Neural progenitor cell (in vitro differentiated cells): ENCODE measurements around the gene CTSK. TPM values are rescaled to one million over a fixed set of nuclear protein-coding genes. Genes with fewer than 3 reads are reported as not detected.
"Not testable (repeated sequence)": the region's sequence is repeated elsewhere in the genome, so short reads cannot be mapped to it uniquely, and the experiment has no call there.

Experiments used
- DNase-seq: peaks from one replicate; pipeline ENCODE4 v3.0.0-alpha.2; 2016; ENCODE audit warnings: low spot score
- H2AFZ ChIP-seq: fragments of 200-600 bp; sonication (generic); replicated peaks from 2 replicates; pipeline ENCODE4 v1.6.1; 2016; ENCODE audit warnings: antibody characterized with exemption
- H3F3A ChIP-seq: fragments of 200-600 bp; sonication (generic); 2 replicates; pipeline ENCODE4 v1.6.1; 2016; ENCODE audit warnings: antibody characterized with exemption, low read depth
- H3K27ac ChIP-seq: fragments of 200-600 bp; sonication (generic); 2 replicates; pipeline ENCODE4 v1.5.1; 2016; ENCODE audit warnings: mild to moderate bottlenecking
- H3K27me3 ChIP-seq: fragments of 200-600 bp; sonication (generic); 2 replicates; pipeline ENCODE4 v1.6.1; 2016; ENCODE audit warnings: mild to moderate bottlenecking, moderate library complexity
- H3K36me3 ChIP-seq: fragments of 200-600 bp; sonication (generic); 2 replicates; pipeline ENCODE4 v1.5.1; 2016
- H3K4me1 ChIP-seq: fragments of 200-600 bp; sonication (generic); 2 replicates; pipeline ENCODE4 v1.6.1; 2016; ENCODE audit warnings: mixed run types
- H3K4me2 ChIP-seq: fragments of 200-600 bp; sonication (generic); 2 replicates; pipeline ENCODE4 v1.6.1; 2016
- H3K4me3 ChIP-seq: fragments of 200-600 bp; sonication (generic); 2 replicates; pipeline ENCODE4 v1.5.1; 2016
- H3K79me2 ChIP-seq: fragments of 200-600 bp; sonication (generic); 2 replicates; pipeline ENCODE4 v1.6.1; 2016; ENCODE audit warnings: low read depth
- H3K9ac ChIP-seq: fragments of 200-600 bp; sonication (generic); 2 replicates; pipeline ENCODE4 v1.6.1; 2016
- H3K9me3 ChIP-seq: fragments of 200-600 bp; sonication (generic); 2 replicates; pipeline ENCODE4 v1.5.1; 2016; ENCODE audit warnings: low read depth
- H4K20me1 ChIP-seq: fragments of 200-600 bp; sonication (generic); 2 replicates; pipeline ENCODE4 v1.6.1; 2016; ENCODE audit warnings: low read depth
- H3K27ac Mint-ChIP-seq: 3 replicates; pipeline ENCODE4 v1.8.0; 2021; ENCODE audit warnings: mixed read lengths
- H3K27me3 Mint-ChIP-seq: 2 replicates; pipeline ENCODE4 v1.8.0; 2022; ENCODE audit warnings: low read depth, mild to moderate bottlenecking, inconsistent platforms, moderate library complexity, mixed read lengths; ENCODE audit not compliant: insufficient read depth
- H3K36me3 Mint-ChIP-seq: 3 replicates; pipeline ENCODE4 v1.8.0; 2021; ENCODE audit warnings: mixed read lengths
- H3K4me1 Mint-ChIP-seq: 3 replicates; pipeline ENCODE4 v1.8.0; 2021; ENCODE audit warnings: mixed read lengths
- H3K4me3 Mint-ChIP-seq: 3 replicates; pipeline ENCODE4 v1.8.0; 2021; ENCODE audit warnings: mild to moderate bottlenecking, moderate library complexity, mixed read lengths
- H3K9me3 Mint-ChIP-seq: 3 replicates; pipeline ENCODE4 v1.8.0; 2020; ENCODE audit warnings: mixed read lengths
- EZH2 ChIP-seq: fragments of 200-600 bp; sonication (generic); IDR thresholded peaks from 2 replicates; pipeline ENCODE4 v1.6.1; 2017; ENCODE audit warnings: antibody characterized with exemption, mild to moderate bottlenecking, moderate library complexity
- EZH2phosphoT487 ChIP-seq: fragments of 200-600 bp; sonication (generic); IDR thresholded peaks from 2 replicates; pipeline ENCODE4 v1.6.1; 2017; ENCODE audit warnings: antibody characterized with exemption
- total RNA-seq: library from RNA; depleted of rRNA; stranded (reverse); fragments of >200 nt; gene quantifications from 2 replicates; pipeline ENCODE4 v1.2.3, GENCODE V29; 2015; ENCODE audit warnings: low replicate concordance
- TF ChIP-seq, protein P1 (sequence below): fragments of 200-600 bp; sonication (generic); IDR thresholded peaks from 2 replicates; pipeline ENCODE4 v1.5.1; 2017; ENCODE audit warnings: antibody characterized with exemption, mild to moderate bottlenecking

Gene CTSK
- total RNA-seq, 1 donor from 2014 or later: 6.7 TPM

DNA sequence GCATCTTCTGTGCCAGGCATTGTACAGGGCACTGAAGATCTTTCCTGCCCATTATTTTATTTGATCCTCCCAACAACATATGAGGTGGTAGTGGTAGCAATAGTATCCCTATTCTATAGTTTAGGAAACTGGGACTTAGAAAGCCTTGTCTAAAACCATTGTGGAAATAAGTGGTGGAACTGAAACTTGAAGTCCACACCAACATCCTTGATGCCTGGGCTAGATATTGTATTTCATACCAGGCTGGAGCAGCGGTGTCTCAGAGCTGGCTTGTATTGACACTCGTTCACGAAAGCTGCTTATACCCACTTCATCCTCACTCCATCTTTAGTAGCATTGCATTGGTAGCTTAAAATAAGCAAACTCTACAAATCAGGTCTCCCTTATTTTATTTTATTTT is 32.8 kb downstream of the CTSK start:
- no peak for DNase-seq
- H3K36me3 Mint-ChIP-seq: peaks cover under 1% of the 10 kb centered on the region
- Histone ChIP-seq H4K20me1 (no peaks in the 10 kb centered on the region), H3K9ac (no peak overlapping the region), H3K27ac (no peak overlapping the region), H3K27me3 (no peaks in the 10 kb centered on the region), H3K36me3 (no peaks in the 10 kb centered on the region), H3K4me3 (no peak overlapping the region), H2AFZ (no peak overlapping the region), H3K4me2 (no peak overlapping the region), H3K79me2 (no peaks in the 10 kb centered on the region), H3F3A (no peaks in the 10 kb centered on the region), H3K4me1 (no peaks in the 10 kb centered on the region), H3K9me3 (no peaks in the 10 kb centered on the region)
- TF ChIP-seq EZH2: no peak
- TF ChIP-seq EZH2phosphoT487: no peak
- TF ChIP-seq, protein P1, sequence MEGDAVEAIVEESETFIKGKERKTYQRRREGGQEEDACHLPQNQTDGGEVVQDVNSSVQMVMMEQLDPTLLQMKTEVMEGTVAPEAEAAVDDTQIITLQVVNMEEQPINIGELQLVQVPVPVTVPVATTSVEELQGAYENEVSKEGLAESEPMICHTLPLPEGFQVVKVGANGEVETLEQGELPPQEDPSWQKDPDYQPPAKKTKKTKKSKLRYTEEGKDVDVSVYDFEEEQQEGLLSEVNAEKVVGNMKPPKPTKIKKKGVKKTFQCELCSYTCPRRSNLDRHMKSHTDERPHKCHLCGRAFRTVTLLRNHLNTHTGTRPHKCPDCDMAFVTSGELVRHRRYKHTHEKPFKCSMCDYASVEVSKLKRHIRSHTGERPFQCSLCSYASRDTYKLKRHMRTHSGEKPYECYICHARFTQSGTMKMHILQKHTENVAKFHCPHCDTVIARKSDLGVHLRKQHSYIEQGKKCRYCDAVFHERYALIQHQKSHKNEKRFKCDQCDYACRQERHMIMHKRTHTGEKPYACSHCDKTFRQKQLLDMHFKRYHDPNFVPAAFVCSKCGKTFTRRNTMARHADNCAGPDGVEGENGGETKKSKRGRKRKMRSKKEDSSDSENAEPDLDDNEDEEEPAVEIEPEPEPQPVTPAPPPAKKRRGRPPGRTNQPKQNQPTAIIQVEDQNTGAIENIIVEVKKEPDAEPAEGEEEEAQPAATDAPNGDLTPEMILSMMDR: no peak
- no peak overlapping the region for H3K27ac Mint-ChIP-seq
- H3K27me3 Mint-ChIP-seq: no peaks in the 10 kb centered on the region
- no peak overlapping the region for H3K4me3 Mint-ChIP-seq
- peaks cover 2% of the 10 kb centered on the region for H3K9me3 Mint-ChIP-seq
- no peaks in the 10 kb centered on the region for H3K4me1 Mint-ChIP-seq

DNA sequence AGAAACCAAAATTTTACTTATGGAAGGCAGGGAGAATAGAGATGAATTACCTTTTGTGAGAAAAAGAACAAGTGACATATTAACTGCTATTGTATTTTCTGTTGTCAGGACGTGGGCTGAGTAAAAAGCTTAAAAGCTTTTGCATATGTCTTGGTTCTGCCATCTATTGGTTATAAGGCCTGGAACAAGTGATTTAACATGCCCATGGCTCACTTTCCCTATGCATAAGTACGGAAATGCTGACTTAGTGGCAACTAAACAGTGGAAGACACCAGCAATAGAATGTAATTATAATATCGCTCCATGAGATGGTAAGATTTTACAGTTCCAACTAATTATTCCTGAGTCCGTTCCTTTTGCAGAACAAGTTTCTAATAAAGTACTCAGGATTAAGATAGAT is 35.7 kb downstream of the CTSK start:
- no peak overlapping the region for H3K4me2 ChIP-seq
- no peak overlapping the region for H3K27ac ChIP-seq
- no peaks in the 10 kb centered on the region for H3F3A ChIP-seq
- H3K79me2 ChIP-seq: no peaks in the 10 kb centered on the region
- no peaks in the 10 kb centered on the region for H4K20me1 ChIP-seq
- H3K9me3 ChIP-seq: no peaks in the 10 kb centered on the region
- H3K36me3 ChIP-seq: no peaks in the 10 kb centered on the region
- Mint-ChIP-seq H3K4me3 (no peak overlapping the region), H3K36me3 (no peaks in the 10 kb centered on the region), H3K27ac (no peak overlapping the region), H3K27me3 (no peaks in the 10 kb centered on the region), H3K9me3 (no peaks in the 10 kb centered on the region), H3K4me1 (no peaks in the 10 kb centered on the region)
- no peak overlapping the region for H2AFZ ChIP-seq
- H3K4me1 ChIP-seq: no peaks in the 10 kb centered on the region
- DNase-seq: no peak
- no peak overlapping the region for H3K4me3 ChIP-seq
- no peak overlapping the region for H3K9ac ChIP-seq
- TF ChIP-seq EZH2phosphoT487: no peak
- TF ChIP-seq, protein P1: no peak
- H3K27me3 ChIP-seq: no peaks in the 10 kb centered on the region

DNA sequence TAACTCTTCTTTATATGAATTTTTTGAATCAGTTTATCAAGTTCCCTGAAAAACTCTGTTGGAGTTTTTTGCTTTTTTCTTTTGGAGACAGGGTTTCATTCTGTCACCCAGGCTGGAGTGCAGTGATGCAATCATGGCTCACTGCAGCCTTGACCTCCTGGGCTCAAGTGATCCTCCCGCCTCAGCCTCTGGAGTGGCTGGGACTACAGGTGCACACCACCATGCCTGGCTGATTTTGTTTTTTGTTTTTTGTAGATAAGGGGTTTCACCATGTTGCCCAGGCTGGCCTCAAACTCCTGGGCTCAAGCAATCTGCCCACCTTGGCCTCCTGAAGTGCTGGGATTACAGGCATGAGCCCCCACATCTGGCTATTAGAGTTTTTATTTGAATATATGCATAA is 40.4 kb downstream of the CTSK start:
- not testable (repeated sequence) for H3K4me1 ChIP-seq, H3K79me2 ChIP-seq, H3K4me3 Mint-ChIP-seq, H3K9me3 Mint-ChIP-seq, H3F3A ChIP-seq, H4K20me1 ChIP-seq, H3K9ac ChIP-seq, H3K27ac ChIP-seq, H3K4me1 Mint-ChIP-seq, H3K4me3 ChIP-seq, DNase-seq, H3K27me3 ChIP-seq, H3K36me3 ChIP-seq, H3K27me3 Mint-ChIP-seq, H3K9me3 ChIP-seq, H3K4me2 ChIP-seq, H3K27ac Mint-ChIP-seq, H3K36me3 Mint-ChIP-seq, H2AFZ ChIP-seq

DNA sequence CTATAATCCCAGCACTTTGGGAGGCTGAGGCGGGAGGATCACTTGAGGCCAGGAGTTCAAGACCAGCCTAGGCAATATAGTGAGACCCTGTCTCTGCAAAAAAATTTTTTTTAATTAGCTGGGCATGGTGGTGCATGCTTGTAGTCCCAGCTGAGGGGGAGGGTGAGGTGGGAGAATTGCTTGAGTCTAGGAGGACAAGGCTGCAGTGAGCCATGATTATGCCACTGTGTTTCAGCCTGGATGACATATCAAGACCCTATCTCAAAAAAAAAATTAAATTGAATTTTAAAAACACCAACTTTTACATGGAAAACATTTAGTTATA is 42.1 kb downstream of the CTSK start:
- not testable (repeated sequence) for H3K79me2 ChIP-seq, H4K20me1 ChIP-seq, H2AFZ ChIP-seq, H3K36me3 Mint-ChIP-seq, H3K27ac ChIP-seq, DNase-seq, H3K4me1 ChIP-seq, H3K4me3 ChIP-seq, H3K9ac ChIP-seq, H3K27me3 ChIP-seq, H3K27me3 Mint-ChIP-seq, H3K4me2 ChIP-seq, H3K9me3 ChIP-seq, H3K36me3 ChIP-seq, H3F3A ChIP-seq, H3K4me1 Mint-ChIP-seq, H3K4me3 Mint-ChIP-seq, H3K27ac Mint-ChIP-seq, H3K9me3 Mint-ChIP-seq
